WTC11 (cell line): ENCODE data around the gene AHNAK. TPM values are rescaled to one million over a fixed set of nuclear protein-coding genes. Genes with fewer than 3 reads are reported as not detected.
A peak's percentile ranks its signal among the peaks of the same experiment; 100 is the strongest.

Source experiments
- ATAC-seq: fragments of 200-7000 bp; cut with Tn5 transposase; 2 replicates; pipeline ENCODE4 v1.10.0; 2021; ENCODE audit warnings: mild to moderate bottlenecking, moderate library complexity
- CTCF ChIA-PET: fragments of 300-600 bp; sonication (Branson Sonifier 250); formaldehyde crosslinking; loops from one replicate; lab custom pipeline; 2021; ENCODE audit warnings: antibody characterized with exemption; lab: Charles Lee
- POLR2A ChIA-PET: fragments of 350-600 bp; sonication (Branson Sonifier 250); formaldehyde crosslinking; loops from one replicate; lab custom pipeline; 2021; ENCODE audit warnings: antibody characterized with exemption; lab: Charles Lee
- DNase-seq: peaks from one replicate; pipeline ENCODE4 v3.0.0; 2021; ENCODE audit warnings: low spot score
- H3K27ac Mint-ChIP-seq: 2 replicates; pipeline ENCODE4 v1.8.0; 2021; ENCODE audit warnings: mixed read lengths
- H3K27me3 Mint-ChIP-seq: 2 replicates; pipeline ENCODE4 v1.8.0; 2021; ENCODE audit warnings: low read depth, mild to moderate bottlenecking, moderate library complexity, mixed read lengths
- H3K36me3 Mint-ChIP-seq: 2 replicates; pipeline ENCODE4 v1.8.0; 2021; ENCODE audit warnings: mixed read lengths
- H3K4me1 Mint-ChIP-seq: 2 replicates; pipeline ENCODE4 v1.8.0; 2022; ENCODE audit warnings: mixed read lengths
- H3K4me3 Mint-ChIP-seq: 2 replicates; pipeline ENCODE4 v1.8.0; 2021; ENCODE audit warnings: mild to moderate bottlenecking, moderate library complexity, mixed read lengths
- H3K9me3 Mint-ChIP-seq: 2 replicates; pipeline ENCODE4 v1.8.0; 2021; ENCODE audit warnings: mixed read lengths
- AFF4 ChIP-seq: sonication (generic); formaldehyde crosslinking; IDR thresholded peaks from 2 replicates; pipeline ENCODE4 v1.8.1; 2023; ENCODE audit warnings: mild to moderate bottlenecking, missing genetic modification reagents, borderline replicate concordance
- ARID4B ChIP-seq: sonication (generic); formaldehyde crosslinking; IDR thresholded peaks from 2 replicates; pipeline ENCODE4 v1.8.0; 2023; ENCODE audit warnings: missing genetic modification reagents, mild to moderate bottlenecking, borderline replicate concordance
- E2F4 ChIP-seq: sonication (generic); formaldehyde crosslinking; IDR thresholded peaks from 2 replicates; pipeline ENCODE4 v1.8.1; 2022; ENCODE audit warnings: low read depth, mild to moderate bottlenecking, moderate library complexity, missing genetic modification reagents, borderline replicate concordance
- FOXP1 ChIP-seq: sonication (generic); formaldehyde crosslinking; IDR thresholded peaks from 2 replicates; pipeline ENCODE4 v1.8.0; 2022; ENCODE audit warnings: missing genetic modification reagents, mild to moderate bottlenecking, moderate library complexity, borderline replicate concordance
- GABPB1 ChIP-seq: sonication (generic); formaldehyde crosslinking; IDR thresholded peaks from 2 replicates; pipeline ENCODE4 v1.8.1; 2023; ENCODE audit warnings: mild to moderate bottlenecking, missing genetic modification reagents
- GRHL2 ChIP-seq: fragments of 250-450 bp; sonication (Bioruptor Pico); IDR thresholded peaks from 2 replicates; pipeline ENCODE4 v1.8.0; 2022; ENCODE audit warnings: mild to moderate bottlenecking, moderate library complexity; ENCODE audit not compliant: insufficient replicate concordance, severe bottlenecking
- JAZF1 ChIP-seq: fragments of 250-450 bp; sonication (Bioruptor Pico); IDR thresholded peaks from 2 replicates; pipeline ENCODE4 v1.9.0; 2021; ENCODE audit warnings: moderate library complexity, mild to moderate bottlenecking, inconsistent platforms
- KAT7 ChIP-seq: sonication (generic); formaldehyde crosslinking; IDR thresholded peaks from 2 replicates; pipeline ENCODE4 v1.8.1; 2023; ENCODE audit warnings: missing genetic modification reagents, mild to moderate bottlenecking, borderline replicate concordance
- MLX ChIP-seq: sonication (generic); formaldehyde crosslinking; IDR thresholded peaks from 2 replicates; pipeline ENCODE4 v1.8.1; 2023; ENCODE audit warnings: mild to moderate bottlenecking, missing genetic modification reagents, moderate library complexity
- MXD4 ChIP-seq: fragments of 250-450 bp; sonication (Bioruptor Pico); IDR thresholded peaks from 2 replicates; pipeline ENCODE4 v1.8.0; 2021; ENCODE audit warnings: mild to moderate bottlenecking, moderate library complexity, borderline replicate concordance
- NFATC4 ChIP-seq: fragments of 250-450 bp; sonication (Bioruptor Pico); IDR thresholded peaks from 2 replicates; pipeline ENCODE4 v1.9.0; 2021; ENCODE audit warnings: mild to moderate bottlenecking
- NFE2L1 ChIP-seq: sonication (generic); formaldehyde crosslinking; IDR thresholded peaks from 2 replicates; pipeline ENCODE4 v1.8.1; 2023; ENCODE audit warnings: missing genetic modification reagents
- OVOL2 ChIP-seq: fragments of 250-450 bp; sonication (Bioruptor Pico); IDR thresholded peaks from 2 replicates; pipeline ENCODE4 v1.9.0; 2021; ENCODE audit warnings: mild to moderate bottlenecking, borderline replicate concordance
- RELA ChIP-seq: sonication (generic); formaldehyde crosslinking; IDR thresholded peaks from 2 replicates; pipeline ENCODE4 v1.8.1; 2022; ENCODE audit warnings: missing genetic modification reagents, mild to moderate bottlenecking, borderline replicate concordance
- ZNF121 ChIP-seq: sonication (generic); formaldehyde crosslinking; IDR thresholded peaks from 2 replicates; pipeline ENCODE4 v1.8.0; 2023; ENCODE audit warnings: missing genetic modification reagents
- ZNF219 ChIP-seq: sonication (generic); formaldehyde crosslinking; IDR thresholded peaks from 2 replicates; pipeline ENCODE4 v1.8.0; 2023; ENCODE audit warnings: missing genetic modification reagents, mild to moderate bottlenecking, borderline replicate concordance
- ZNF317 ChIP-seq: sonication (generic); formaldehyde crosslinking; IDR thresholded peaks from 2 replicates; pipeline ENCODE4 v1.8.1; 2023; ENCODE audit warnings: low read depth, mild to moderate bottlenecking, moderate library complexity, missing genetic modification reagents, borderline replicate concordance
- ZNF396 ChIP-seq: fragments of 250-450 bp; sonication (Bioruptor Pico); IDR thresholded peaks from 2 replicates; pipeline ENCODE4 v1.8.0; 2021; ENCODE audit warnings: mild to moderate bottlenecking, moderate library complexity, borderline replicate concordance
- ZNF416 ChIP-seq: fragments of 250-450 bp; sonication (Bioruptor Pico); IDR thresholded peaks from 2 replicates; pipeline ENCODE4 v1.9.0; 2021; ENCODE audit warnings: mild to moderate bottlenecking, inconsistent platforms
- ZNF423 ChIP-seq: fragments of 250-450 bp; sonication (Bioruptor Pico); IDR thresholded peaks from 2 replicates; pipeline ENCODE4 v2.1.2; 2022; ENCODE audit warnings: mild to moderate bottlenecking, moderate library complexity
- total RNA-seq: library from RNA; stranded (reverse); gene quantifications from 3 replicates; pipeline ENCODE4 v1.2.3, GENCODE V29; 2021

AHNAK gene
- total RNA-seq, 1 experiment from 2014 or later: 21.0 TPM

- TF ChIP-seq E2F4 (CRISPR knock-in tag) (no peak), GRHL2 (CRISPR knock-in tag) (no peak), NFATC4 (CRISPR knock-in tag) (no peak), NFE2L1 (CRISPR knock-in tag) (no peak), JAZF1 (CRISPR knock-in tag) (no peak), AFF4 (no peak), ZNF219 (CRISPR knock-in tag) (no peak)
Measured at GRCh38 chr11:62402960-62403730, 143.5 kb downstream of the AHNAK start (continued).

- CTCF ChIA-PET: interaction anchor here (0.8 to 6.4 kb wide), 6 partner anchors 14 to 158 kb away, joined by 3 to 49 read pairs (median 5); no protein-coding TSS in a partner anchor
- H3K4me3 Mint-ChIP-seq: no peak overlapping the region
- no peaks in the 10 kb centered on the region for H3K36me3 Mint-ChIP-seq
- DNase-seq: no peak
- H3K27ac Mint-ChIP-seq: no peak overlapping the region
- POLR2A ChIA-PET: interaction anchor here (0.7 kb wide), 1 partner anchor 42 kb away, joined by 3 read pairs; no protein-coding TSS in a partner anchor
- TF ChIP-seq ZNF416 (CRISPR knock-in tag) (no peak), MXD4 (CRISPR knock-in tag) (no peak), NFE2L1 (CRISPR knock-in tag) (no peak), GABPB1 (CRISPR knock-in tag) (no peak), ZNF121 (0 out of 2 replicates have a peak, but pooled peaks have one; percentile 3), ZNF423 (CRISPR knock-in tag) (no peak)
- TF ChIP-seq, all 79 proteins: peak for 1
- no peaks in the 10 kb centered on the region for H3K9me3 Mint-ChIP-seq
- H3K27me3 Mint-ChIP-seq: peaks cover 3% of the 10 kb centered on the region; the same call in 1 of the 2 replicates
- H3K4me1 Mint-ChIP-seq: peaks cover 17% of the 10 kb centered on the region
- peak; percentile 36 for ATAC-seq
Measured at GRCh38 chr11:62402226-62402959, 144.2 kb downstream of the AHNAK start.

- ChIA-PET POLR2A (interaction anchor here (0.7 kb wide), 1 partner anchor 43 kb away, joined by 3 read pairs; no protein-coding TSS in a partner anchor), CTCF (interaction anchor here (0.8 to 6.4 kb wide), 6 partner anchors 13 to 159 kb away, joined by 3 to 49 read pairs (median 5); no protein-coding TSS in a partner anchor)
- H3K4me3 Mint-ChIP-seq: no peak overlapping the region
- H3K27ac Mint-ChIP-seq: no peak overlapping the region
- H3K4me1 Mint-ChIP-seq: peaks cover 17% of the 10 kb centered on the region
- H3K27me3 Mint-ChIP-seq: peaks cover 3% of the 10 kb centered on the region; the same call in 1 of the 2 replicates
- DNase-seq (no peak), ATAC-seq (no peak)
- H3K9me3 Mint-ChIP-seq: no peaks in the 10 kb centered on the region
- no peaks in the 10 kb centered on the region for H3K36me3 Mint-ChIP-seq
- TF ChIP-seq ARID4B (CRISPR knock-in tag) (no peak), FOXP1 (no peak), OVOL2 (no peak), MLX (CRISPR knock-in tag) (no peak), KAT7 (CRISPR knock-in tag) (no peak), ZNF396 (no peak), ZNF317 (CRISPR knock-in tag) (no peak), RELA (CRISPR knock-in tag) (no peak)
Measured at GRCh38 chr11:62401811-62402210, 144.8 kb downstream of the AHNAK start.
